Stimulated activated CD4-positive, alpha-beta T cell treated with anti-CD3 and anti-CD28 coated beads, Interleukin-1b, Interleukin-23, amount 100 ng/mL, for 1 hour (primary cell): ENCODE measurements around the gene PEAK1.

Experiments
- DNase-seq, 2 donors: peaks; one replicate each; pipeline ENCODE4 v3.0.0-alpha.2; 2020; ENCODE audit warnings: low read depth in 2 of 2

The PEAK1 gene

GRCh38 chr15:77066971-77067690 is 352.8 kb downstream of the PEAK1 start:
- DNase-seq = no peak

- DNase-seq = no peak
These were observed 355.2 kb downstream of the PEAK1 start for GRCh38 chr15:77064539-77065308.

GRCh38 chr15:77064063-77064462 is 355.8 kb downstream of the PEAK1 start:
- DNase-seq = no peak

- no peak for DNase-seq
These were observed 356.7 kb downstream of the PEAK1 start for GRCh38 chr15:77063249-77063648.

GRCh38 chr15:77060546-77060945 is 359.4 kb downstream of the PEAK1 start:
- no peak for DNase-seq

- DNase-seq = no peak
These were observed 360.0 kb downstream of the PEAK1 start for GRCh38 chr15:77059786-77060361.

GRCh38 chr15:77058468-77058867 is 361.4 kb downstream of the PEAK1 start:
- DNase-seq = no peak

GRCh38 chr15:77057685-77058084 is 362.2 kb downstream of the PEAK1 start:
- DNase-seq = no peak

- no peak for DNase-seq
These were observed 362.8 kb downstream of the PEAK1 start for GRCh38 chr15:77057072-77057471.

- DNase-seq = no peak
These were observed 366.2 kb downstream of the PEAK1 start for GRCh38 chr15:77053709-77054108.

GRCh38 chr15:77052556-77052955 is 367.3 kb downstream of the PEAK1 start:
- no peak for DNase-seq
